Measurements from ENCODE around the gene CEP112.

GRCh38 chr17:65852911-65853310 is 339.0 kb downstream of the CEP112 start:
- no peak for TF ChIP-seq GATA2 (IDR thresholded peaks at IDR 0.05; ENCODE audit: low read depth, low read length)
- no peak for TF ChIP-seq GATA3 (IDR thresholded peaks at IDR 0.05; ENCODE audit: low read depth, low read length)
